Placental epithelial cell (primary cell): ENCODE results near the gene ZNF215. TPM values are rescaled to one million over a fixed set of nuclear protein-coding genes. Genes with fewer than 3 reads are reported as not detected.

Experiments
- total RNA-seq: library from RNA; depleted of rRNA; stranded (reverse); fragments of >200 nt; gene quantifications from 2 replicates; pipeline ENCODE4 v1.2.3, GENCODE V29; 2012

ZNF215 gene
- 2.7 and 3.9 TPM in 2 replicates for total RNA-seq

GRCh38 chr11:6926208-6927029 is at the start of gene ZNF215:
TSS of gene ZNF215 (plus strand) at chr11:6926426. CDS start at chr11:6932273, 5,847 bp downstream.

GRCh38 chr11:6892400-6892799 is 33.8 kb upstream of the ZNF215 start, which contains the start of gene OR2D2:
TSS of gene OR2D2 (minus strand) at chr11:6892500. CDS start at chr11:6892500, 0 bp downstream.

DNA sequence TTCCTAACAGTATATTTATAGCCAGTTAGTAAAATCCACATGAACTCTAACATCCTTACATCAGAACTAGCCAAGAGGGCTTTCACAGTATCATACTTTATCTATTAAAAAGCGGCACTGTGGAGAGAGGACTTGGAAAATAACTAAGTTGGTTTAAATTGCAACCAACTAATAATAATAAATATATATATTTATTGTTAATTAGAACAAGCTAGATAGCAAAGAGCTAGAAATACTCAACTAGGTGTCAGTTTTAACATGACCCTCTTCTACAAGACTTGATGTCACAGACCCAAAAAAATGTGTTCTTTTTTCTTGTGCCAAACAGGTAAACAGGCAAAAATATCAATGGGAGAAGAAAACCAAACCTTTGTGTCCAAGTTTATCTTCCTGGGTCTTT is 5.5 kb upstream of the ZNF215 start, which contains the start of gene OR2D3:
OR2D3 (plus strand) TSS at position 301 of the 400 bp plus-strand sequence; CDS start at position 301, 0 bp downstream.

Other genes with a start within 250 kb of the ZNF215 start
- gene MRPL17, start 243.1 kb upstream of the ZNF215 start, total RNA-seq, result 36.5 and 37.7 TPM in 2 replicates
- gene OR2AG2, start 154.4 kb upstream of the ZNF215 start, total RNA-seq, result 0.11 and 0.39 TPM in 2 replicates
- gene OR2AG1, start 143.4 kb upstream of the ZNF215 start, total RNA-seq, result not detected in 2 replicates
- 0.11 and 0.39 TPM in 2 replicates for gene OR6A2, start 126.7 kb upstream of the ZNF215 start, total RNA-seq
- gene OR10A5, start 80.7 kb upstream of the ZNF215 start, total RNA-seq, result not detected in 2 replicates
- not detected in 2 replicates for gene OR10A2, start 63.4 kb upstream of the ZNF215 start, total RNA-seq
- not detected in 2 replicates for gene OR10A4, start 49.8 kb upstream of the ZNF215 start, total RNA-seq
- gene OR2D2, start 33.9 kb upstream of the ZNF215 start, total RNA-seq, result 0.22 and 0.79 TPM in 2 replicates
- not detected in 2 replicates for gene OR2D3, start 5.4 kb upstream of the ZNF215 start, total RNA-seq
- 1.7 and 4.3 TPM in 2 replicates for gene ZNF214, start 93.9 kb downstream of the ZNF215 start, total RNA-seq
- under 0.01 TPM in 1 of 2 replicates, not detected in the other for gene NLRP14, start 94.1 kb downstream of the ZNF215 start, total RNA-seq
- not detected in 2 replicates for gene RBMXL2, start 162.6 kb downstream of the ZNF215 start, total RNA-seq